Natural killer cell (primary cell): ENCODE data around the gene RALGPS1. TPM values are rescaled to one million over a fixed set of nuclear protein-coding genes. Genes with fewer than 3 reads are reported as not detected.

Experiments
- ATAC-seq, 3 donors: fragments of 150-1000 bp in 2 of 3; fragments of 200-7000 bp in 1 of 3; cut with Tn5 transposase; 1 replicate in 1 of 3; 2 replicates in 2 of 3; pipeline ENCODE4 v1.10.0; 2021; ENCODE audit warnings: mild to moderate bottlenecking in 2 of 3, moderate library complexity in 2 of 3
- DNase-seq, 2 donors: peaks; one replicate each; pipeline versions ENCODE4 v3.0.0 to v3.0.0-alpha.2; 2013 to 2021; ENCODE audit warnings: mixed read lengths in 1 of 2
- H3K27ac ChIP-seq: one replicate; pipeline ENCODE4 v1.5.1; 2013; ENCODE audit warnings: mild to moderate bottlenecking, low read length
- H3K27me3 ChIP-seq: one replicate; pipeline ENCODE4 v1.6.1; 2013; ENCODE audit warnings: low read length; ENCODE audit not compliant: control insufficient read depth, insufficient read depth
- H3K36me3 ChIP-seq: one replicate; pipeline ENCODE4 v1.6.1; 2013; ENCODE audit warnings: low read length; ENCODE audit not compliant: control insufficient read depth, insufficient read depth
- H3K4me1 ChIP-seq: one replicate; pipeline ENCODE4 v1.6.1; 2013; ENCODE audit warnings: low read length; ENCODE audit not compliant: control insufficient read depth, insufficient read depth
- H3K4me3 ChIP-seq: one replicate; pipeline ENCODE4 v1.5.1; 2013; ENCODE audit warnings: low read length
- H3K9me3 ChIP-seq: one replicate; pipeline ENCODE4 v1.6.1; 2013; ENCODE audit warnings: low read length; ENCODE audit not compliant: control insufficient read depth, insufficient read depth
- H3K27ac Mint-ChIP-seq, 2 donors: one replicate each; pipeline ENCODE4 v1.8.0; 2022; ENCODE audit warnings: mild to moderate bottlenecking in 2 of 2, mixed read lengths in 2 of 2, moderate library complexity in 1 of 2
- H3K27me3 Mint-ChIP-seq, 2 donors: one replicate each; pipeline ENCODE4 v1.8.0; 2022; ENCODE audit warnings: low read depth in 2 of 2, mixed read lengths in 2 of 2
- H3K36me3 Mint-ChIP-seq: one replicate; pipeline ENCODE4 v1.8.0; 2022; ENCODE audit warnings: mixed read lengths
- H3K4me1 Mint-ChIP-seq, 2 donors: one replicate each; pipeline ENCODE4 v1.8.0; 2022; ENCODE audit warnings: mixed read lengths in 2 of 2
- H3K4me3 Mint-ChIP-seq: one replicate; pipeline ENCODE4 v1.8.0; 2022; ENCODE audit warnings: mild to moderate bottlenecking, moderate library complexity, mixed read lengths
- H3K9me3 Mint-ChIP-seq, 2 donors: one replicate each; pipeline ENCODE4 v1.8.0; 2022; ENCODE audit warnings: mixed read lengths in 2 of 2
- CTCF ChIP-seq: fragments of 200-600 bp; IDR thresholded peaks from one replicate; pipeline ENCODE4 v1.8.0; 2022; ENCODE audit warnings: antibody characterized with exemption
- WGBS: methylation state at CpG from one replicate; pipeline ENCODE4 v1.1.7; 2013; ENCODE audit warnings: missing lambda C conversion rate; ENCODE audit not compliant: insufficient coverage; 5-methylcytosine and 5-hydroxymethylcytosine counted together
- intact Hi-C: fragments of 100-400 bp; cut with micrococcal nuclease; formaldehyde crosslinking; loops from one replicate; pipeline ENCODE4 v1.14.2; 2022
- total RNA-seq, 4 donors: library from RNA; stranded (reverse); fragments of 120-200 nt in 1 of 4; gene quantifications; one replicate each; pipeline versions ENCODE4 v1.2.3 to v1.2.4, GENCODE V29; 2013 to 2022

RALGPS1 gene
- total RNA-seq, 3 donors from 2014 or later (not counting 1 experiment from before 2014, with no cell fraction given): 11.9 to 21.2 (median 13.2) TPM

- TF ChIP-seq CTCF: no peak
These were observed 8.5 kb upstream of the RALGPS1 start for GRCh38 chr9:126906091-126906490.

GRCh38 chr9:126907058-126907457 lies 7.5 kb upstream of the RALGPS1 start:
- Mint-ChIP-seq H3K4me3 (no peak overlapping the region), H3K27me3 (peaks cover 7 to 14% of the 10 kb centered on the region in 2 donors), H3K4me1 (no peaks in the 10 kb centered on the region), H3K27ac (no peak overlapping the region), H3K9me3 (no peaks in the 10 kb centered on the region), H3K36me3 (no peaks in the 10 kb centered on the region)
- ATAC-seq (no peak), DNase-seq (no peak)
- Histone ChIP-seq H3K27me3 (no peaks in the 10 kb centered on the region), H3K9me3 (no peaks in the 10 kb centered on the region), H3K4me1 (no peaks in the 10 kb centered on the region), H3K36me3 (no peaks in the 10 kb centered on the region), H3K4me3 (no peak overlapping the region), H3K27ac (no peak overlapping the region)
- intact Hi-C loops: no loop called here
- TF ChIP-seq CTCF: no peak
- WGBS: 76% methylated on average over 2 of the region's 2 CpGs

More at GRCh38 chr9:126906091-126906490, 8.5 kb upstream of the RALGPS1 start:
- no peak overlapping the region for H3K4me3 ChIP-seq
- H3K27ac ChIP-seq: no peak overlapping the region
- ATAC-seq (no peak), DNase-seq (no peak)
- intact Hi-C loops: no loop called here
- no peaks in the 10 kb centered on the region for H3K36me3 ChIP-seq
- no peaks in the 10 kb centered on the region for H3K36me3 Mint-ChIP-seq
- H3K4me1 Mint-ChIP-seq: no peaks in the 10 kb centered on the region
- H3K4me1 ChIP-seq: no peaks in the 10 kb centered on the region
- WGBS: 91% methylated on average over 6 of the region's 6 CpGs
- H3K27ac Mint-ChIP-seq: no peak overlapping the region
- H3K9me3 ChIP-seq: no peaks in the 10 kb centered on the region
- H3K27me3 ChIP-seq: no peaks in the 10 kb centered on the region
- H3K27me3 Mint-ChIP-seq: peaks cover 3 to 11% of the 10 kb centered on the region in 2 donors
- H3K9me3 Mint-ChIP-seq: no peaks in the 10 kb centered on the region
- H3K4me3 Mint-ChIP-seq: no peak overlapping the region

GRCh38 chr9:126915281-126915816 lies 767 bp downstream of the RALGPS1 start:
- Mint-ChIP-seq H3K4me3 (peak overlapping the region; percentile 89), H3K27me3 (peaks cover 9 to 13% of the 10 kb centered on the region in 2 donors), H3K4me1 (peaks cover 5 to 10% of the 10 kb centered on the region in 2 donors), H3K27ac (peak overlapping the region; percentile 54 to 60), H3K9me3 (no peaks in the 10 kb centered on the region), H3K36me3 (no peaks in the 10 kb centered on the region)
- Histone ChIP-seq H3K27ac (no peak overlapping the region), H3K36me3 (no peaks in the 10 kb centered on the region), H3K9me3 (no peaks in the 10 kb centered on the region), H3K4me3 (peak overlapping the region; percentile 22), H3K4me1 (peaks cover 13% of the 10 kb centered on the region), H3K27me3 (no peaks in the 10 kb centered on the region)
- DNase-seq: peak in 1 of 2 donors; percentile 63
- ATAC-seq: peak in 2 of 3 donors; percentile 1 to 5
- WGBS: 3% methylated on average over 43 of the region's 43 CpGs
- no peak for TF ChIP-seq CTCF
- intact Hi-C loops: no loop called here
